Fibroblast of lung (primary cell): ENCODE measurements around the gene CAPN2. TPM values are rescaled to one million over a fixed set of nuclear protein-coding genes. Genes with fewer than 3 reads are reported as not detected.

Source experiments
- DNase-seq, 2 donors: peaks; one replicate each; pipeline versions ENCODE4 v3.0.0 to v3.0.0-alpha.2; 2010; ENCODE audit warnings: low read depth in 2 of 2
- H2AFZ ChIP-seq: 2 replicates; pipeline ENCODE4 v1.5.1; 2012; ENCODE audit warnings: low read length, control low read depth, inconsistent platforms
- H3K27ac ChIP-seq: 2 replicates; pipeline ENCODE4 v1.5.1; 2011; ENCODE audit warnings: low read length, control low read depth; ENCODE audit not compliant: insufficient read depth
- H3K27me3 ChIP-seq: 2 replicates; pipeline ENCODE4 v1.5.1; 2011; ENCODE audit warnings: mild to moderate bottlenecking, low read length; ENCODE audit not compliant: control insufficient read depth, insufficient read depth
- H3K36me3 ChIP-seq: 2 replicates; pipeline ENCODE4 v1.5.1; 2011; ENCODE audit warnings: low read length; ENCODE audit not compliant: control insufficient read depth, insufficient read depth
- H3K4me1 ChIP-seq: 2 replicates; pipeline ENCODE4 v1.5.1; 2011; ENCODE audit warnings: low read length; ENCODE audit not compliant: control insufficient read depth, insufficient read depth; ENCODE audit errors: extremely low read depth
- H3K4me2 ChIP-seq: 2 replicates; pipeline ENCODE4 v1.5.1; 2011; ENCODE audit warnings: low read length, control low read depth; ENCODE audit not compliant: insufficient read depth; ENCODE audit errors: extremely low read depth
- H3K4me3 ChIP-seq, 4 experiments: fragments of 200-600 bp in 1 of 4; sonication (generic) in 1 of 4; replicated peaks in 1 of 4; 2 replicates each; pipeline ENCODE4 v1.5.1; 2011 to 2016; ENCODE audit warnings: low read length in 4 of 4, low read depth in 3 of 4, mild to moderate bottlenecking in 3 of 4, control low read depth in 2 of 4, inconsistent platforms in 1 of 4, mixed read lengths in 1 of 4; ENCODE audit not compliant: insufficient read depth in 1 of 4; ENCODE audit errors: control extremely low read depth in 1 of 4
- H3K79me2 ChIP-seq: 2 replicates; pipeline ENCODE4 v1.5.1; 2012; ENCODE audit warnings: mild to moderate bottlenecking, low read length, inconsistent platforms; ENCODE audit not compliant: control insufficient read depth, insufficient read depth
- H3K9ac ChIP-seq: 2 replicates; pipeline ENCODE4 v1.5.1; 2011; ENCODE audit warnings: mild to moderate bottlenecking, low read length, control low read depth; ENCODE audit not compliant: insufficient read depth
- H3K9me3 ChIP-seq: 2 replicates; pipeline ENCODE4 v1.5.1; 2012; ENCODE audit warnings: low read depth, low read length; ENCODE audit not compliant: control insufficient read depth, insufficient read depth
- H4K20me1 ChIP-seq: 2 replicates; pipeline ENCODE4 v1.5.1; 2011; ENCODE audit warnings: low read length; ENCODE audit not compliant: control insufficient read depth, insufficient read depth; ENCODE audit errors: extremely low read depth
- CTCF ChIP-seq, 2 donors: IDR thresholded peaks in 1 of 2; conservative IDR thresholded peaks in 1 of 2; 1 replicate in 1 of 2; 2 replicates in 1 of 2; pipeline ENCODE4 v1.5.1; 2011 to 2012; ENCODE audit warnings: low read length in 2 of 2, control low read depth in 1 of 2, inconsistent platforms in 1 of 2, low read depth in 1 of 2, mild to moderate bottlenecking in 1 of 2
- EZH2 ChIP-seq: IDR thresholded peaks from 2 replicates; pipeline ENCODE4 v1.5.1; 2012; ENCODE audit warnings: low read length, control low read depth, mild to moderate bottlenecking; ENCODE audit errors: missing control alignments
- polyA plus RNA-seq, 2 donors: library from polyadenylated mRNA; depleted of rRNA in 1 of 2; stranded (reverse) in 1 of 2; unstranded in 1 of 2; fragments of >200 nt; gene quantifications; 2 replicates each; pipeline ENCODE4 v1.2.1, GENCODE V29; 2011 to 2012; ENCODE audit warnings: missing spikeins in 1 of 2
- total RNA-seq: library from RNA; depleted of rRNA; stranded (reverse); fragments of >200 nt; gene quantifications from 2 replicates; pipeline ENCODE4 v1.2.1, GENCODE V29; 2014

The CAPN2 gene
- total and polyA plus RNA-seq, 2 donors (not counting 1 experiment from before 2014, with no cell fraction given) = 387 to 488 TPM

GRCh38 chr1:223784541-223784940, 72.2 kb downstream of the CAPN2 start:
- H3K27ac ChIP-seq = no peak overlapping the region
- no peak overlapping the region for H3K4me2 ChIP-seq
- no peaks in the 10 kb centered on the region for H3K9me3 ChIP-seq
- peaks cover 4% of the 10 kb centered on the region for H3K36me3 ChIP-seq
- H3K4me1 ChIP-seq = peaks cover 5% of the 10 kb centered on the region
- DNase-seq = no peak
- no peaks in the 10 kb centered on the region for H3K27me3 ChIP-seq
- no peak overlapping the region for H3K9ac ChIP-seq
- TF ChIP-seq EZH2 = no peak
- TF ChIP-seq CTCF (conservative IDR thresholded peaks at IDR 0.05 in 1 of 2, IDR thresholded peaks at IDR 0.05 in 1 of 2; ENCODE audit: low read depth in 1 of 2, low read length in 2 of 2) = no peak
- no peak overlapping the region for H3K4me3 ChIP-seq
- no peaks in the 10 kb centered on the region for H4K20me1 ChIP-seq
- H2AFZ ChIP-seq = no peak overlapping the region
- peaks cover 2% of the 10 kb centered on the region for H3K79me2 ChIP-seq

DNA sequence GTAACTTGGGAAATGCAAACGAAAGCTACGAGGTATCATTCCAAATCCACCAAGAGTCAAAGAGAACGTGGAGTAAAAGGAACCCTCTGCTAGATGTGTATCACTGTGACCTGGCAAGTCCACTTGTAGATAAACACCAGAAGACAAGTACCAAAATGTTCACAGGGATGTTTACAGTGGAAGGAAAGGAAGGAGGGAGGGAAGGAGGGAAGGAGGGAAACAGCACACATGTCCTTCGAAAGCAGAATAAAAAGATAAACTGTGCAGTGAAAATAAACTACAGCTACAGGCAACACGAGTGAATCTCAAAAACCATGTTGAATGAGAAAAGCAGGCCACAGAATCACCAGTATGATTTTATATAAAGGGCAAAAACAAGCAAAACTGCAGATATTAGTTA, 73.5 kb downstream of the CAPN2 start:
- peak overlapping the region; percentile 4 for H3K4me2 ChIP-seq
- H3K9me3 ChIP-seq = no peaks in the 10 kb centered on the region
- peak in 1 of 2 donors; percentile 52 for DNase-seq
- peaks cover 5% of the 10 kb centered on the region for H3K4me1 ChIP-seq
- H3K9ac ChIP-seq = no peak overlapping the region
- no peak overlapping the region for H2AFZ ChIP-seq
- H3K36me3 ChIP-seq = peaks cover 4% of the 10 kb centered on the region
- no peaks in the 10 kb centered on the region for H3K27me3 ChIP-seq
- no peak overlapping the region for H3K27ac ChIP-seq
- H3K79me2 ChIP-seq = peaks cover 2% of the 10 kb centered on the region
- no peak overlapping the region for H3K4me3 ChIP-seq
- no peaks in the 10 kb centered on the region for H4K20me1 ChIP-seq
- TF ChIP-seq CTCF (conservative IDR thresholded peaks at IDR 0.05 in 1 of 2, IDR thresholded peaks at IDR 0.05 in 1 of 2; ENCODE audit: low read depth in 1 of 2, low read length in 2 of 2) (no peak), EZH2 (no peak)

DNA sequence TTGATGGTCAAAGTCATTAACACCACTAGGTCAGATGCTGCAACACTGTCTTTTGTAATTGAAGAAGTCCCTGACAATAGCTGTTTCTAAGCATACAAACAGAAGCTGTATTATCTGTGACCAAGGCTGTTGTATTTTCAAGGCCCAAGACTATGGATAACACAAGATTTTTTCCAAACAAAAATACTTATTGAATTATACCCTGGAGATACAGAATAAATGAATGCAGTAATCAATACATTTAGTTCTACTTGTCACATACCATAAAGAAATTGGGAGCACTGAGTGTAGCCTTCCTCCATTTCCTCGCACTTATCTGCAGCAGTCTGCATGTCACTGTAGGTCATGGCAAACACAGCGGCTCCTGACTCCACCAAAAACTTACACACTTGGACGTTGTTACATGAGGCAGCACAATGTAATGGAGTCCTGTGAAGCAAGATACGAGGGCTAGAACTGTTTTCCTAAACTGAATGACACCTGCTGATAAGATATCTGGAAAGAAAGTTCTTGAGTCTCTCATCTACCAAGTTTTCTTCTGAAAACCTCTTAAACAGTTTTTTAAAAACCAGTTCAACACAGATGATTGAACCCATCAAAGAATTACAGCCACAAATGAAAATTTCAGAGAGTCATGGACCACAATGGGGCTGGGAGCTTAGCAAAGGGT, 76.5 kb downstream of the CAPN2 start:
- H3K27ac ChIP-seq = no peak overlapping the region
- no peaks in the 10 kb centered on the region for H3K79me2 ChIP-seq
- no peak overlapping the region for H2AFZ ChIP-seq
- no peak overlapping the region for H3K4me2 ChIP-seq
- TF ChIP-seq EZH2 (no peak), CTCF (conservative IDR thresholded peaks at IDR 0.05 in 1 of 2, IDR thresholded peaks at IDR 0.05 in 1 of 2; ENCODE audit: low read depth in 1 of 2, low read length in 2 of 2) (no peak)
- no peaks in the 10 kb centered on the region for H3K9me3 ChIP-seq
- DNase-seq = no peak
- H3K36me3 ChIP-seq = peaks cover 1% of the 10 kb centered on the region
- H3K4me3 ChIP-seq = no peak overlapping the region
- H3K4me1 ChIP-seq = peaks cover 5% of the 10 kb centered on the region
- H4K20me1 ChIP-seq = no peaks in the 10 kb centered on the region
- no peaks in the 10 kb centered on the region for H3K27me3 ChIP-seq
- no peak overlapping the region for H3K9ac ChIP-seq
